ENCODE results near the gene PCCA.

The PCCA gene

GRCh38 chr13:100519626-100520025 lies 430.7 kb downstream of the PCCA start:
- in situ Hi-C loops (cut with MboI; ENCODE audit: low sequenced_read_pairs), result loop anchor here (10.0 kb wide), 1 partner anchor 595 kb away; no protein-coding TSS in a partner anchor

DNA sequence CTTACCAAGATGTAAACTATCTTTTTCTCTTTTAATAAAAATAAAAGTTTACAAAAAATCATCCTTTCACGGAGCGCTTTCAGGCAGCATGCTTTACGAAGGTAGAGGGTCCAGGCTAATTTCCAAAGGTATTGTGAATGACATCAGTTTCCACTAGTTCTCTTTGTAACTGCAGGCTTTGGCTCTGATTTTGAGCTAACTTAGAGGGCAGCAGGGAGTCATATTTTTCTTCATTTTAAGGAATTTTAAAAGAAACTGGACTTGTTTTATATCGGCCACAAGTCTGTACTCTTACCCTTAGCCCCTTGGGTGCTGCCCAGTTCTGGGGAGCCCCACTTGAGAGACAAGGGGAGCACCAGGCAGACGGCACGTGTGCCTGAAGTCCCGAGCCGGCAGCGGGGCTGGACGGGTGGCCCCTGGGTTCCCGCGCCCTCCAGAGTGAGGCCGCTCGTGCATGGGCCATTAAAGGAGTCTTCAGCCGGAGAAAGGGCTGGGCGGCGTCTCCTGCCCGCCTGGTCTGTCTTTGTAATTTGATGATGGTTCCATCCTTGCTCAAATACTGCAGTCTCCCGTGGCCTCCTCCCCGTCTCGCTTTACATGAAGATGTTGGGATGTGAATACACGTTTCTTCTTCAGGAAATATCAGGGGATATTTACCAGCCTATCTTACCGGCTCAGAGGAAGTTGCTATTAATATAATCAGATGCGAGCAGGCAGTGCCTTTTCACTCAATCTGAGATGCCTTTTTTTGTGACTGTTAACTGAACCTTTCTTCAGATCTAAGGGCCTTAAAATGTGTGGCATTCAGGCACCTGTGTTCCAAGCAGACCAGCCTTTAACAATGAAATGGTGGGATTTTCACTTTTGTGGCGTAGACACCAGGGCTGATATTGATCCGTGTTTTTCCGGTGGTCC lies 432.3 kb downstream of the PCCA start:
- in situ Hi-C loops (cut with MboI; ENCODE audit: low sequenced_read_pairs), result loop anchor here (10.0 kb wide), 1 partner anchor 596 kb away; no protein-coding TSS in a partner anchor

DNA sequence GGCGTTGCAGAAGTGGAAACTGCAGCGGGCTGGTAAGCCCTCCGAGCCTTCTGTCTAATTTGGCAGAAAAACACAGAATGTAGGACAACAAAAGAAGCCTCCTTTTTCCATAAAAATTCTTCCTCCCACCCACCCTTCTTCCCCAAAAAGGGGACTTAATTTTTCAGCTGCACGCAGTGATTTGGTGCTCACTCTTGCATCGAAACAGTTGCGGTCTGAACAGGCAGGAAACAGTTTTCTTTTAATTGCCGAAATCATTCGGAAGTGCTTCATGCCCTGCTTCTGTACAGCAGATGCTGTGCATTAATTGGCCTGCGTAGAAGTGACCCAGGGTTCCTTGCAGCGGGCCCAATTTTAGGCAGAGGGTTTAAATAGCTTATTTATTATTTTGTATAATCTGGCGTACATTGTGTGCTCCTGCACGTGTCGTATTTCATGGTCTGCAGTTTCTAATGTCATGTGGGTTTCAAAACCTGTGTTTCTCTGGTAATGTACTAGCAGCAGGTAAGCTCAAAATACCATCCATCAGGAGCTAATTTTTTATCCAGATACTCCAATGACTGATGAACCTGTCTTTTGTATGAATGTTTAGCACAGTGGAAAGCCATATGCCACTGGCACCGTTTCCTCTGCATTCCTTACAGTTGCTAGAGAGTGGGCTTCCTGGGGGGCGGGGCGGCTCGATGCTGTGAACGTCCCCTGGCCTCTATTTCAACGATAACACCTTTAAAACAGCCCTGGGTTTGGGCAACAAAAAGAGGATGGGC lies 433.1 kb downstream of the PCCA start:
- in situ Hi-C loops (cut with MboI; ENCODE audit: low sequenced_read_pairs), result loop anchor here (10.0 kb wide), 1 partner anchor 597 kb away; no protein-coding TSS in a partner anchor

DNA sequence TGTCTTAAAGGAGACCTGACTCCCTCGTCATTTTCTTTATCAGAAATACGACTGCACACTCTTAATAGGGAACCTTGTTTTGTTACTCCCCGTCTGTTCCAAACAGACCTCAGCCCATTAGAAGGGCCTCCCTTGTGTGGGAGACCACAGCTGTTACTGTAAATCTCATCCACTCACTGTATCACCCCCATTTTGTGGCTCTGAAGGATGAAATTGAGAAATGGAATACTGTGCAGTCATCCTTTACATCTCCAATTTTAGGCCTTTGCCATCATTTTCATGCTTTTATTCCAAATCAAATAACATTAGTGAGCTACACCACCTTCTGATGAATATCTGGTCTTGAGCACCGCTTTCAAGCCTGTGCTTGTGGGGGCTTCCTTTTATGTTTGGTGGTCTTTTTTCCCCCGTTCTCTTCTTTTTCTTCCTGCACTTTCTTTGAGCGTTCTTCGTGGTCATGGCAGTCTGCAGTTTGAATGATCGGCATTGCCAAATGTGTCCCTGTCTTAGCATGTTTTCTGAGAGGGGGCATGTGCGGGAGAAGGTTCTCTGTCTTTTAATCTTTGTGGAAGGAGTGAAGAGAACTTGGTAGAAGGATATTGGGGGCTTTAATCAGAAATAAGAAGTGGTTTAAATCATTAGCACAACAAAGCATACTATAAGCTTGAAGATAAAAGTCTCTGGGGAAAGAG lies 433.9 kb downstream of the PCCA start:
- in situ Hi-C loops (cut with MboI; ENCODE audit: low sequenced_read_pairs), result loop anchor here (10.0 kb wide), 1 partner anchor 598 kb away; no protein-coding TSS in a partner anchor

DNA sequence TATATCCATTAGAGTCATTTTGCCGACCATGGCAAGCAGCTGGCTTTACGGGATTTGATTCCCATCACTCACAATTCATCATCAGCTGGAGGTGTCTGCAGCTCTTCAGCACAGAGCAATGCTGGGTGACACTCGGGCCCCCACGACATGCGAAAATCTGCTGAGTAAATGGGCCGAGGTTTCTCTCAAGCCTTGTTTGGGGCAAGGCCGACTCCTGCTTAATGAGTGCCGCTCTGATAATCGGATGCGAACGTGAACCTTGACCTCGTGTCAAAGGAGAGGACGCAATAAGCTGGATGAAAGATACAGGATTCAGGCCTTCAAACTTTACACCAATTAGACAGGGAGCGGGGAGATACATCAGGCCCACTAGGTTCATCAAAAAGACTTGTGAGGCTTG lies 434.5 kb downstream of the PCCA start:
- in situ Hi-C loops (cut with MboI; ENCODE audit: low sequenced_read_pairs), result loop anchor here (10.0 kb wide), 1 partner anchor 599 kb away; no protein-coding TSS in a partner anchor

DNA sequence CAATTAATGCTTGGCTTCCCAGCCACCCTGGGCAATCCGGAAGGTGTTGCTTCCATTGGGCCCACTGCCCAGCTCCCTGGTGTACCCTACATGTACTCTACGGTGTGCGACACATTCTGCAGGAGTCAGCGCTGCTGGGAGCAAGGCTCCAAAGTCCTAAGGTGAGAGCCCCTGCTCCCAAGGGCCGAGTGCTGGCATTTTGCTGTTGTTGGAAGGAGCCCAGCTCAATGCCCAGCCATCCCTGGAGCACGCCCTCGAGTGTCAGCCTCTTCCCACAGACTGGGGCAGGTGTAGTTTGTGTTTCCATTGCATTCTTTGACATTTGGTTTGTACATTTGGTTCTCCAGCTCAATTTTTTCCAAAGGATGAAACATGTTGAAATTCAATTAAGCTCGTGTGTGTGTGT lies 435.1 kb downstream of the PCCA start:
- in situ Hi-C loops (cut with MboI; ENCODE audit: low sequenced_read_pairs), result loop anchor here (10.0 kb wide), 1 partner anchor 599 kb away; no protein-coding TSS in a partner anchor

- in situ Hi-C loops (cut with MboI; ENCODE audit: low sequenced_read_pairs), result loop anchor here (10.0 to 25.0 kb wide), 2 partner anchors 600 to 862 kb away; no protein-coding TSS in a partner anchor
These were observed 435.8 kb downstream of the PCCA start for GRCh38 chr13:100524688-100525087.

DNA sequence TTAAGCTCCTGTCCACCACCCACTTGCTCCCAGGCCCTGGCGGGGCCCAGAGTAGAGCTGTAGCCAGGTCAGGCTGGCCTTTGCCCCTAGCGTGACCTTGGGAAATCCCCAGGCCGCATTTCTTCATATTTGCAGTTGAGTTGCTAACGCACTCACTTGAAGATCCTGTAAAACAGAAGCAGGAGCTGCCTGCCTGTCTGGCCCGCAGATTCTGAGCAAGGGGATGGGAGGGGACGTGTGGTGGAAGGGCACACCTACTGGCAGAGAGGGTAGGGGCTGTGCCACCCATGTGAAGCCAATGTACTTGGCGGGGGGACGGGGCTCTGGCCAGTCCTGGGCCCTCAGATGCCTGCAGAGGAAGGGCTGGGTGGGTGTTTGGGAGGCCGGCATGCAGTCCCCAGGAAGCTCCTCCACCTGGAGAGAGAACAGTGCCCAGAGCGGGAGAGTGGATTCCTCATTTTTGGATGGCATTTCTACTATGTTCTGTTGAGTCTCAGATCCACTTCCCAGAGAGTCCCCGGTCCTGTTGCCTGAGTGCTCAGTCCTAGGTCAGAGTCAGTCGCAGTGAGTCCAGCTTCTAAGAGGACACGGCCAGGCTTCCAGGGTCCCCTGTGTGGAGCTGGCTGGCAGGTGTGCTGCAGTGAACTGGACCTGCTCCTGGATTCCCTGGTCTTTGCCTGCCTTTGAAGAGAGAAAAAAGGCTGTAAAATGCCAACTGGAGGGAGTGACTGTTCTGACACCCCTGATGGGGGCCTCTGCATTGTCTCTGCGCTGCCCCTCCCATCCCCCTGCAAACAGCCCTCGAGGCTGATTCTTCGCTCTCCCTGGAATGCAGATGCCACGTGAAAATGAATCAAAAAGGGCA lies 436.8 kb downstream of the PCCA start:
- in situ Hi-C loops (cut with MboI; ENCODE audit: low sequenced_read_pairs), result loop anchor here (10.0 to 25.0 kb wide), 2 partner anchors 601 to 863 kb away; no protein-coding TSS in a partner anchor

DNA sequence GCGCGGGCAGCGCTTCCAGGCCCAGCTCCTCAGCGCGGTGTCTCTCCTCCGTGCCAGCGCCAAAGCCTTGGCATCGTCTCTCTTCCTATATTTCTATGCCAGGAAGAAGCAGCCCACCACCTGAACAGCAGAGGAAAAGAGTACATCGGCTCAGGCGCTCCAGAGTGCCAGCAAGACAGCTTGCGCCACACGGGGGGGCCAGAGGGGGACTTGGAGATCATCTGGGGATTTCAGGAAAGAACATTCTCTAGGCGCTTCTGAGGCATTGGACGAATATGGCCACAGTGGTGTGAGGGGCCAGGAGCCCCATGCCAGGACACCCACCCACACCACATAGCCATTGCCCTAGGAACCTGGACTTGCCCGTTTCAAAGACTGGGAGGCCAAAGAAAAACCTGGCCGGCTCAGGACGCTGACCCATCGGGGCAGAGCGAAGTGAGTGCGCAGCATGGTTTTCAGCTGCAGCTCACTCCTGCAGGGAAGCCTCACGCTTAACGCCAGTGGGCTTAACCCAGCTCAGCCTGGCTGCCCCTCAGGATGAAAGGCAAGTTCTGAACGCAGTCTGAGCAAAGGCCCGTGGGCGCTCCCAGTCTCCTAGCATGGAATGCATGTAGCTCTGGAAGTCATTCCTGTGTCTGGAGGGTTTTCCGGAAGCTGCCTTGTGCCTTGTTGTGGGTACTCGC lies 437.6 kb downstream of the PCCA start:
- in situ Hi-C loops (cut with MboI; ENCODE audit: low sequenced_read_pairs), result loop anchor here (10.0 to 25.0 kb wide), 2 partner anchors 602 to 864 kb away; no protein-coding TSS in a partner anchor

GRCh38 chr13:100527644-100528043 lies 438.8 kb downstream of the PCCA start:
- in situ Hi-C loops (cut with MboI; ENCODE audit: low sequenced_read_pairs), result loop anchor here (10.0 to 25.0 kb wide), 2 partner anchors 603 to 865 kb away; no protein-coding TSS in a partner anchor

DNA sequence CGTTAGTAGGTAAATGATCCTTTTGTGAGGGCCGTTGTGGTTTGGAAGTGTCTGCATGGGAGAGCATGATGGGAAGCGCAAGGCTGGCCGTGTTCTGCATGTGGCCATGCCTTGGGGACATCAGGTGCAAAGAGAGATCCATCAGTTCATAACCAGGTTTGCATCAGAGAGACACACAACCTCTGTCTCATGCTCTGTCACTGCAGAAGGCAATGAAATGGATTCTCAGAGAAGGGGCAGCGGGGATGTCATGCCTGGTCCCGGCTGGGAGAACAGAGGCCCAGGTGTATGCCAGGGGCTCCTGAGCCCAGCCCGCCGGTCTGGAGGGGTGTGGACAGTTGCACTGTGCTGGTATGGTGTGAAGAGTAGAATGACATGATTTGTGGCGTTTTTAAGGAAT lies 439.5 kb downstream of the PCCA start:
- in situ Hi-C loops (cut with MboI; ENCODE audit: low sequenced_read_pairs), result loop anchor here (10.0 to 25.0 kb wide), 2 partner anchors 604 to 866 kb away; no protein-coding TSS in a partner anchor

DNA sequence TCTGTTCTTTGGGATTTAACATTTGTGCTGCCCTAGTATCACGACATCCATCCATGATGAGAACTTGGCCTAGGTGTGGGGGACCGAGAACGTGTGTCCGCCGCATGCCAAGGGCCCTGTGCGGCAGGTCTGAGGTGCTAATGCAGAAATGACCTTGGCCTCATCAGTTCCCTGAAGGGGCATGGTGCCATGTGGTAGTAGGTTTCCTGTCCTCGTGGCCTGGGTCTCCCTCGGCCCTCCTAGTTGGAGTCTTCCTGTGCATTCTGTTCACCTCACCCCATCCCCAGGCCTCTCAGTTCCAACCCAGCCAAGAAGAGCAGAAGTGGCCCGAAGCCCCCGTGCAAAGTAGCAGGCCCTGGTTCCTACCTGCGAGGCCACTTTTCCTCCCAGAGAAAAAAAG lies 439.9 kb downstream of the PCCA start:
- in situ Hi-C loops (cut with MboI; ENCODE audit: low sequenced_read_pairs), result loop anchor here (10.0 to 25.0 kb wide), 2 partner anchors 604 to 867 kb away; no protein-coding TSS in a partner anchor

GRCh38 chr13:100529666-100530377 lies 440.9 kb downstream of the PCCA start:
- in situ Hi-C loops (cut with MboI; ENCODE audit: low sequenced_read_pairs), result loop anchor here (10.0 to 25.0 kb wide), 2 partner anchors 605 to 868 kb away; no protein-coding TSS in a partner anchor

DNA sequence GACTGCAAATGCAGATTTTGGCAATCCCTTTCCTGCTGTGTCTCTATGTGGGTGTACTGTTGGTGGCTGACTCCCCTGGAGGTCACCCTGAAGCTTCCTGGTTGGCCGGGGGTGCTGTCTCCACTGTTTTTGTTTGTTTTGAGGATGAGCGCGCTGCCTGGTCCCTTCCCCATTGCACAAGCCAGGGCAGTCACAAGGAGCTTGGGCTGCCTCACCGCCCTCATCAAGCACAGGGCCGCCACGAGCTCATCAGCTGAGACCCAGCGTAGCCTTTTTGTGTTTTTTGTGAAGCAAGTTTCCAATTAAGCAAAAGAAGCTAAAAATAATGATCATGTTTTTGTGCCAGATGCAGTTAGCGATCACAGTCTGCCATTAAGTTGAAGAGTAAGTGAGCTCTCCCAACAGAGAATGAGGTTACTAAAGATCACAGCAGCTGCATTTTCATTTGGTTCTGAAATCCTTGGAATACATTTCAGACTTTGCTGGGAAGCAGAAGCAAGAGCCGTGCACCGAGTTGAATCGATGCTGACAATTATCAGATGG lies 441.8 kb downstream of the PCCA start:
- in situ Hi-C loops (cut with MboI; ENCODE audit: low sequenced_read_pairs), result loop anchor here (25.0 kb wide), 1 partner anchor 868 kb away; no protein-coding TSS in a partner anchor

GRCh38 chr13:100532090-100532766 lies 443.3 kb downstream of the PCCA start:
- in situ Hi-C loops (cut with MboI; ENCODE audit: low sequenced_read_pairs), result loop anchor here (25.0 kb wide), 1 partner anchor 870 kb away; no protein-coding TSS in a partner anchor

DNA sequence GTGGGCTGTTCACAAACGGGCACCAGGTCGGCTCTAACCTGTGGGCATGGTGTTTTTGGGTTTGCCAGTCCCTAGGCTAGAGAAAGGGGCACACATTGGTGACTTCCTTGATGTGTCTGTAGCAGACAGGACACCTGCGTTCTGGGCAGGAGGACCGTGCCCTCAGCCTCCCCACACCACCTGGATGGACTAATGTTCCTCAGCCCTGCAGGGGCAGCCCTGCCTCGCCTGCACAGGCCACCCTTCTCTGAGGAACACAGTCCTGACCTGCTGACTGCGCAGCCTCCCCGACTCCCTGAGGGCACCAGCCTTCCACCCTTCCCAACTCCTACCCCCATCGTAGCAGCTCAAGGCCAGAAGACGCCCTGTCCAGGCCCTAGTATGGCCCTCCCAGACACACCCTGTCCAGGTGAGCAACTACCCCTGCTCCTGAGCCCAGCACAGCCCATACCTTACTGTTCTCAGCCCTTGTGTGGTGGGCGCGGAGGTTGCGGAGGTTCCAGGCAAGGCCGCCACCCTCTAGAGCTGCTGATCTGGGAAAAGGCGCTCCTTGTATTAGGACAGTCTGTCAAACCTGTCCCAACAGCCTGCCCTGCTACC lies 444.0 kb downstream of the PCCA start:
- in situ Hi-C loops (cut with MboI; ENCODE audit: low sequenced_read_pairs), result loop anchor here (25.0 kb wide), 1 partner anchor 871 kb away; no protein-coding TSS in a partner anchor
